C4-2B (cell line): Measurements from ENCODE around the gene TBCB.

Experiments
- ZFX ChIP-seq: fragments of 450-650 bp; IDR thresholded peaks from 2 replicates; pipeline ENCODE4 v1.6.1; 2017
- TF ChIP-seq, protein P1 (sequence below): fragments of 450-650 bp; conservative IDR thresholded peaks from 2 replicates; pipeline ENCODE4 v1.5.1; 2017; ENCODE audit warnings: mild to moderate bottlenecking

- TF ChIP-seq, protein P1, sequence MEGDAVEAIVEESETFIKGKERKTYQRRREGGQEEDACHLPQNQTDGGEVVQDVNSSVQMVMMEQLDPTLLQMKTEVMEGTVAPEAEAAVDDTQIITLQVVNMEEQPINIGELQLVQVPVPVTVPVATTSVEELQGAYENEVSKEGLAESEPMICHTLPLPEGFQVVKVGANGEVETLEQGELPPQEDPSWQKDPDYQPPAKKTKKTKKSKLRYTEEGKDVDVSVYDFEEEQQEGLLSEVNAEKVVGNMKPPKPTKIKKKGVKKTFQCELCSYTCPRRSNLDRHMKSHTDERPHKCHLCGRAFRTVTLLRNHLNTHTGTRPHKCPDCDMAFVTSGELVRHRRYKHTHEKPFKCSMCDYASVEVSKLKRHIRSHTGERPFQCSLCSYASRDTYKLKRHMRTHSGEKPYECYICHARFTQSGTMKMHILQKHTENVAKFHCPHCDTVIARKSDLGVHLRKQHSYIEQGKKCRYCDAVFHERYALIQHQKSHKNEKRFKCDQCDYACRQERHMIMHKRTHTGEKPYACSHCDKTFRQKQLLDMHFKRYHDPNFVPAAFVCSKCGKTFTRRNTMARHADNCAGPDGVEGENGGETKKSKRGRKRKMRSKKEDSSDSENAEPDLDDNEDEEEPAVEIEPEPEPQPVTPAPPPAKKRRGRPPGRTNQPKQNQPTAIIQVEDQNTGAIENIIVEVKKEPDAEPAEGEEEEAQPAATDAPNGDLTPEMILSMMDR: no peak
- TF ChIP-seq ZFX: no peak
These were observed 5.1 kb downstream of the TBCB start for GRCh38 chr19:36120092-36120983.
